Fibroblast of the aortic adventitia (primary cell): ENCODE data around the gene DENND2D. TPM values are rescaled to one million over a fixed set of nuclear protein-coding genes. Genes with fewer than 3 reads are reported as not detected.

Source experiments
- DNase-seq: peaks from one replicate; pipeline ENCODE4 v3.0.0-alpha.2; 2010; ENCODE audit warnings: low read depth
- H3K4me3 ChIP-seq: 2 replicates; pipeline ENCODE4 v1.5.1; 2011; ENCODE audit warnings: low read depth, mild to moderate bottlenecking, control low read depth, low read length, moderate library complexity
- total RNA-seq: library from RNA; depleted of rRNA; stranded (reverse); fragments of >200 nt; gene quantifications from 2 replicates; pipeline ENCODE4 v1.2.3, GENCODE V29; 2012; ENCODE audit warnings: low replicate concordance
- TF ChIP-seq, protein P1 (sequence below): IDR thresholded peaks from 2 replicates; pipeline ENCODE4 v1.5.1; 2011; ENCODE audit warnings: mild to moderate bottlenecking, low read length, control low read depth, inconsistent platforms; ENCODE audit not compliant: insufficient read depth

The DENND2D gene
- total RNA-seq, 1 donor, result 3.0 TPM

GRCh38 chr1:111238056-111238795, 37.8 kb upstream of the DENND2D start:
- TF ChIP-seq, protein P1, sequence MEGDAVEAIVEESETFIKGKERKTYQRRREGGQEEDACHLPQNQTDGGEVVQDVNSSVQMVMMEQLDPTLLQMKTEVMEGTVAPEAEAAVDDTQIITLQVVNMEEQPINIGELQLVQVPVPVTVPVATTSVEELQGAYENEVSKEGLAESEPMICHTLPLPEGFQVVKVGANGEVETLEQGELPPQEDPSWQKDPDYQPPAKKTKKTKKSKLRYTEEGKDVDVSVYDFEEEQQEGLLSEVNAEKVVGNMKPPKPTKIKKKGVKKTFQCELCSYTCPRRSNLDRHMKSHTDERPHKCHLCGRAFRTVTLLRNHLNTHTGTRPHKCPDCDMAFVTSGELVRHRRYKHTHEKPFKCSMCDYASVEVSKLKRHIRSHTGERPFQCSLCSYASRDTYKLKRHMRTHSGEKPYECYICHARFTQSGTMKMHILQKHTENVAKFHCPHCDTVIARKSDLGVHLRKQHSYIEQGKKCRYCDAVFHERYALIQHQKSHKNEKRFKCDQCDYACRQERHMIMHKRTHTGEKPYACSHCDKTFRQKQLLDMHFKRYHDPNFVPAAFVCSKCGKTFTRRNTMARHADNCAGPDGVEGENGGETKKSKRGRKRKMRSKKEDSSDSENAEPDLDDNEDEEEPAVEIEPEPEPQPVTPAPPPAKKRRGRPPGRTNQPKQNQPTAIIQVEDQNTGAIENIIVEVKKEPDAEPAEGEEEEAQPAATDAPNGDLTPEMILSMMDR, result no peak
- no peak for DNase-seq
- H3K4me3 ChIP-seq, result no peak overlapping the region

DNA sequence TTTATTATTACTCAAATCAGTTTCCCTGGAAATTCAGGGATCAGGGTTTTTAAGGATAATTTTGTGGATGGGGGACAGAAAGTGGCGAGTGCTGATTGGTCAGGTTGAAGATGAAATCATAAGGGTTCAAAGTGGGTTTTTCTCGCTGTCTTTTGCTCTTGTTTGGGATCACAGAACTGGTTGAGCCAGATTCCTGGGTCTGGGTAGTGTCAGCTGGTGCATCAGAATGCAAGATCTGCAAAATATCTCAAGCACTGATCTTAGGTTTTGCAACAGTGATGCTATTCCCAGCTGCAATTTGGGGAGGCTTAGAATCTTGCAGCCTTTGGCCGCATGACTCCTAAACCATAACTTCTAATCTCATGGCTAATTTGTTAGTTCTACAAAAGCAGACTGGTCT, 36.4 kb upstream of the DENND2D start:
- DNase-seq, result no peak
- TF ChIP-seq, protein P1, result no peak
- H3K4me3 ChIP-seq, result no peak overlapping the region

DNA sequence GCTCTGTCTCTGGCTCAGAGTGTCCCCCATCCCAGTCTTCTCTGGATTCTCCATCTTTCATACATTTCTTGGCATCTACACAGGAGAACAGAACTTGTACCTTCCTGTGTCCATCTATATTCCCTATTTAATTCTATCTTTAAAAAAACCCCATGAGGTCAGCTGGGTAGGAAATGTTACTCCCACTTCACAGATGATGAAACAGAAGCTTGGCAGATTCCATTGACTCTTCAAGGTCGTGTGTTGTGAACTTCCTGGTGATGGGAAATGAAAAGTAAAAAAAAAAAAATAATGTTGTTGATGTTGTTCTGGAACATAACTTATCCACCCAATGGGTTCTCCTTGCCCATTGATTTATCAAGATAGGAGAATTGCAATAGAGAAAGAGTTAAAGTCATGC, 35.9 kb upstream of the DENND2D start:
- TF ChIP-seq, protein P1, result no peak
- no peak for DNase-seq
- H3K4me3 ChIP-seq, result no peak overlapping the region

DNA sequence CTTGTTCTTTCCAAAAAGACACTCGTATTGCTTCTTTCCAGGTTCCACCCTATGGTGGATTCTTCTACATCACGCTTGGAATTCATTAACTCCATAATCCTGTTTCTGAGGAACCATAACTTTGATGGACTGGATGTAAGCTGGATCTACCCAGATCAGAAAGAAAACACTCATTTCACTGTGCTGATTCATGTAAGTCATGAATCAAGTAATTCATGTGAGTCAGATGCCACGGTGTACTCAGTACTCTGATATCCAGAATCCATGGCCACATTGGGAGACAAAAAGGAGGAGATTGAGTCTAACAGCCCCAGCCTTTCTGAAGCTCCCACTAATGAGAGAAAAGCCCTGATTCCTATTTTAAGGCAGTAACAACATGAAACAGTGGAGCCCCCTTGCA, 34.4 kb upstream of the DENND2D start:
- peak; percentile 51 for DNase-seq

DNA sequence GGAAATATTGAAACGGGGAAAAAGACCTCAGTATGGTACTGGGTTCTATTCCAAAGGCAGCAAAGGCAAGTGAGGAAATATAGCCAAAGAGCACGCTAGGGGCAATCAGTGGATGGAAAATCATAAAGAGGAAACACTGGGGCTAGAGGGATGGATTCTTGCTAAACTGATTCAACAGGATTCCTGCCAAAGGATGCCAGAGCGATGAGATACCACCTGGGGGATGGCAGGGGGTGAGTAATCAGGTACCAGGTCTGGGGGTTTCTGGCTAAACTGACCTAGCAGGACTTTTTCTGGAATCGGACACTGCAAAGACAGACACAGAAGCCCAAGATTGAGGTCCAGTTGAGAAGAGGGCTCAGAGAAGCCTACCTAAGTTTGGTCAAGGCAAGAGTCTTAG, 33.8 kb upstream of the DENND2D start:
- TF ChIP-seq, protein P1, result no peak
- no peak for DNase-seq

More for the DNA sequence above, 34.4 kb upstream of the DENND2D start:
- TF ChIP-seq, protein P1, result no peak
- no peak overlapping the region for H3K4me3 ChIP-seq

GRCh38 chr1:111232134-111232533, 31.7 kb upstream of the DENND2D start:
- TF ChIP-seq, protein P1, result no peak
- H3K4me3 ChIP-seq, result no peak overlapping the region
- no peak for DNase-seq

More for the DNA sequence above, 33.8 kb upstream of the DENND2D start:
- no peak overlapping the region for H3K4me3 ChIP-seq

- TF ChIP-seq, protein P1, result no peak
- H3K4me3 ChIP-seq, result no peak overlapping the region
- DNase-seq, result no peak
These were observed 28.3 kb upstream of the DENND2D start for GRCh38 chr1:111228748-111229126.
